Mesodermal cell (in vitro differentiated cells): ENCODE results near the gene APOBEC4.
A peak's percentile ranks its signal among the peaks of the same experiment; 100 is the strongest.

Source experiments
- H3K27ac ChIP-seq: 2 replicates; pipeline ENCODE4 v1.7.0; 2013; ENCODE audit warnings: mild to moderate bottlenecking, low read depth, low read length, moderate library complexity; ENCODE audit not compliant: severe bottlenecking
- H3K36me3 ChIP-seq: 2 replicates; pipeline ENCODE4 v1.7.1; 2013; ENCODE audit warnings: mild to moderate bottlenecking, low read length, moderate library complexity; ENCODE audit not compliant: control insufficient read depth, insufficient read depth
- H3K4me1 ChIP-seq: one replicate; pipeline ENCODE4 v1.7.1; 2013; ENCODE audit warnings: mild to moderate bottlenecking, low read length; ENCODE audit not compliant: insufficient read depth, control insufficient read depth, poor library complexity, severe bottlenecking
- H3K4me3 ChIP-seq: 2 replicates; pipeline ENCODE4 v1.7.0; 2013; ENCODE audit warnings: low read length, control low read depth, mild to moderate bottlenecking; ENCODE audit not compliant: insufficient read depth, poor library complexity, severe bottlenecking; ENCODE audit errors: extremely low read depth
- H3K9me3 ChIP-seq: 2 replicates; pipeline ENCODE4 v1.7.1; 2013; ENCODE audit warnings: mild to moderate bottlenecking, low read length, moderate library complexity; ENCODE audit not compliant: control insufficient read depth
- WGBS, 2 experiments: methylation state at CpG; one replicate each; pipeline ENCODE4 v1.1.5; 2013; ENCODE audit warnings: missing lambda C conversion rate in 2 of 2; ENCODE audit not compliant: insufficient coverage in 2 of 2; 5-methylcytosine and 5-hydroxymethylcytosine counted together

Gene APOBEC4

GRCh38 chr1:183646776-183647175, 6.3 kb downstream of the APOBEC4 start:
- no peaks in the 10 kb centered on the region for H3K36me3 ChIP-seq
- no peaks in the 10 kb centered on the region for H3K9me3 ChIP-seq
- H3K4me1 ChIP-seq: no peaks in the 10 kb centered on the region
- H3K27ac ChIP-seq: no peak overlapping the region
- no peak overlapping the region for H3K4me3 ChIP-seq

- Histone ChIP-seq H3K4me1 (no peaks in the 10 kb centered on the region), H3K27ac (no peak overlapping the region), H3K36me3 (no peaks in the 10 kb centered on the region), H3K4me3 (no peak overlapping the region), H3K9me3 (no peaks in the 10 kb centered on the region)
- WGBS, 2 experiments: 90 to 92% methylated on average over 5 of the region's 5 CpGs
These were observed 7.6 kb downstream of the APOBEC4 start for GRCh38 chr1:183645531-183645930.

DNA sequence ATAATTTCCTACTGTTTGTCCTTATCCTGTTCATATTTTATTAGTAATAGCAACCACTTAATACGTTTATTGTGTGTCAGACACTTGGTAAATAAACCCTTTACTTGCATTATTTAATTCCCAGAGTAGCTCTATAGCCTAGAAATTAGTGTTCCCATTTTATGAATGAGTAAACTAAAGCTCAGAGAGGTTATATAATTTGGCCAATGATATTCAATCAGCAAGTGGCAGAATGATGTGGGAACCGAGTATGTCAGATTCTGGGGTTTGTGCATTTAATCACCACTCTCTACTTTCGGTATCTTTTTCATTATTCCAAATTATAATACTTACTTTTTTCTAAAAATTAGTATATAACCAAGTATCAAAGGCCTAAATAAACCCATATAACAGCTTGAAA, 10.9 kb downstream of the APOBEC4 start:
- H3K4me1 ChIP-seq: peaks cover 2% of the 10 kb centered on the region
- 57% methylated on average over 1 of the region's 3 CpGs; no CpG with 5 or more reads in 1 of the 2 experiments for WGBS, 2 experiments
- H3K4me3 ChIP-seq: no peak overlapping the region
- no peak overlapping the region for H3K27ac ChIP-seq
- H3K36me3 ChIP-seq: no peaks in the 10 kb centered on the region
- H3K9me3 ChIP-seq: no peaks in the 10 kb centered on the region

DNA sequence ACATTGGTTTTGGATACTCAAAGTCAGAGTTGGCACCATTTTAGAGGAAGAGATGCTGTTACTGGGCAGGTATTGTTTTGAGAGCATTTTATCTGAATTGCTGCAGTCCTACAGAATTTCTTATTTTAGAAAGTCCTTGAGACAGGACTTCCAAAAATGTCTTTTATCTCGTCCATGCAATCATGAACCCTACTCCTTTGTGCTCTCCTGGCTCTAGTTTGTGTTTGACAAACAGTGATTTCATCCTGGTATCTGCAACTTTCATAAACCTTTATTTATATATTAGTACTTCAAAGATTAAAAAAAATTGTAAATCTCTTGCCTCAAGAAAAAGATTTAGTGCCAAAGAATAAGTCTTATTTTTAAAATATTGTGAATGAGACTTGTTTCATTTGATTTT, 12.9 kb downstream of the APOBEC4 start:
- H3K27ac ChIP-seq: no peak overlapping the region
- 57 to 88% methylated on average over 1 of the region's 1 CpG for WGBS, 2 experiments
- no peaks in the 10 kb centered on the region for H3K36me3 ChIP-seq
- peaks cover 4% of the 10 kb centered on the region for H3K4me1 ChIP-seq
- no peaks in the 10 kb centered on the region for H3K9me3 ChIP-seq
- no peak overlapping the region for H3K4me3 ChIP-seq

DNA sequence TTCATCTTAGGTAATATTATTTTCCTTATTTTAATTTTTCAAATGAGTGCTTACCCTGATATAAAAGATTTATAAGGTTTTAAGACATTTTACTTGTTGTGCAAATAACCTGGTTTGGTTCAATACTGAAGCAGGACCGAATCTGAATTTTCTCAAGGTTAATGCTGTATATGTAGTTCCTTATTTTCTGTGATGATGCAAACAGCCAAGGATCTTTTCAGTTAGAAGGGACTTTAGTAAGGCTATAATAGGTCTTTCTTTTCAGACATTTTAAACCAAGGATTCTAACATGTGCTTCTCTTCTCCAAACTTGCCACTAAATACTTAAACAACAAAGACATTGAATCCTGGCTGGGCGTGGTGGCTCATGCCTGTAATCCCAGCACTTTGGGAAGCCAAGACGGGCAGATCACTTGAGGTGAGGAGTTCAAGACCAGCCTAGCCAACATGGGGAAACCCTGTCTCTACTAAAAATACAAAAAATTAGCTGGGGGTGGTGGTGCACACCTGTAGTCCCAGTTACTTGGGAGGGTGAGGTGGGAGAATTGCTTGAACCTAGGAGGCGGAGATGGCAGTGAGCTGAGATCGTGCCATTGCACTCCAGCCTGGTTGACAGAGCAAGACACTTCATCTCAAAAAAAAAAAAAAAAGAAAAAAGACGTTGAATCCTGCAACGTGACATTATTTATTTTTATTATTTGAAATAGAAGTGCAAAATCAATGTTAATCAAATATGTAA, 14.3 kb downstream of the APOBEC4 start:
- Histone ChIP-seq H3K4me1 (peaks cover 4% of the 10 kb centered on the region), H3K4me3 (no peak overlapping the region), H3K9me3 (no peaks in the 10 kb centered on the region), H3K36me3 (no peaks in the 10 kb centered on the region), H3K27ac (no peak overlapping the region)
- 71 to 98% methylated on average over 1 to 3 of the region's 7 CpGs for WGBS, 2 experiments

- 74 to 85% methylated on average over 2 to 3 of the region's 5 CpGs for WGBS, 2 experiments
- H3K36me3 ChIP-seq: peaks cover 12% of the 10 kb centered on the region
- no peaks in the 10 kb centered on the region for H3K9me3 ChIP-seq
- peak overlapping the region; percentile 79 for H3K4me3 ChIP-seq
- H3K27ac ChIP-seq: no peak overlapping the region
- peaks cover 15% of the 10 kb centered on the region for H3K4me1 ChIP-seq
These were observed 16.3 kb downstream of the APOBEC4 start for GRCh38 chr1:183636783-183637182.

DNA sequence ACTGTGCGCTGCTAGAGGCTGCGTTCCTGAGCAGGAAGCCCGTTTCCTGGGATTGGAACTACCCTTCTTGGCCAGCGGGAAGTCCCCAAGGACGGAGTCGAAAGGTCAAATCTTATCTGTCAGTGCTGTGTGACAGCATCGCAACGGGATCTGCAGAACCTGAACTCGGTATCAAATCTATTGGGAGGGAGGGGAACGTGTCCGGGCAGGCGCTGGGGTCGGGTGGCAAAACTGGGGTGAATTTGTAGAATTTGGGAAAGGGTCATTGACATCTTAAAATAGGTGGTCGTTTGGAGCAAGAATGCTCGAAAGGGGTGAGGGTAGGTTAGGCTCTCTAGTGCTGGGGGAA, 16.8 kb downstream of the APOBEC4 start:
- no peak overlapping the region for H3K27ac ChIP-seq
- H3K4me3 ChIP-seq: peak overlapping the region; percentile 79
- H3K9me3 ChIP-seq: no peaks in the 10 kb centered on the region
- 5 to 11% methylated on average over 11 to 15 of the region's 15 CpGs for WGBS, 2 experiments
- peaks cover 15% of the 10 kb centered on the region for H3K36me3 ChIP-seq
- peaks cover 15% of the 10 kb centered on the region for H3K4me1 ChIP-seq

GRCh38 chr1:183635606-183636333, 17.3 kb downstream of the APOBEC4 start, which contains the start of gene ARPC5:
Gene ARPC5, minus strand, starts transcription at chr1:183635783. Its CDS starts 124 bp downstream, at chr1:183635659.
- WGBS, 2 experiments: 0% methylated on average over 47 to 58 of the region's 65 CpGs
- Histone ChIP-seq H3K27ac (peak within 1 kb of the TSS; percentile 54), H3K4me1 (peaks cover 15% of the 10 kb centered on the region), H3K36me3 (peaks cover 20% of the 10 kb centered on the region), H3K4me3 (peak within 1 kb of the TSS; percentile 79), H3K9me3 (no peaks in the 10 kb centered on the region)

DNA sequence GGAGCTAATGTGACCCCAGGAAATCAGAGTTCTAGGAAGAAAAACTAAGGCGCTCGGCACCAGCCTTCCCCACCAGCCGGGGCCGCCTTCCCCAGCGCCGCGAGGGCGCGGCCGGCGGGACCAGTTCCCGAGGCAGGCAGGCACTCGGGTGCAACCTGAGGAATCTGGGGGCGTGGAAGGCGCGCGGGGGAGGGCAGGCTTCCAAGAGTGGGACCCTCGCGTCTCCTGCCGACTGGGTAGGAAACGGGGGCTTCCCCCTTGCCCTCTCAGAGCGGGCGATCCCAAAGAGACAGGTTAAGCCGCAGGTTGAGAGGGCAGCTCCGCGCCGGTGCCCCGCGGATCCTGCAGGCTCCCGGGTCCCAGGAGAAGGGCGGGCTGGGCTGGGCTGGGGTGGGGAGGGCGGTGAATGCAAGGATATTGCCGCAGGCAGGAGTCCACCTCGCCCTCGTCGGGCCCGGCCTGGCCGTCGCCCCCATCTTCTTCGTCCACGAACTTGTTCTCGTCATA, 18.0 kb downstream of the APOBEC4 start:
- H3K27ac ChIP-seq: peak overlapping the region; percentile 54
- no peaks in the 10 kb centered on the region for H3K9me3 ChIP-seq
- WGBS, 2 experiments: 0% methylated on average over 30 to 33 of the region's 42 CpGs
- peaks cover 25% of the 10 kb centered on the region for H3K36me3 ChIP-seq
- H3K4me3 ChIP-seq: peak overlapping the region; percentile 79
- peaks cover 15% of the 10 kb centered on the region for H3K4me1 ChIP-seq

GRCh38 chr1:183634429-183635065, 18.6 kb downstream of the APOBEC4 start:
- H3K4me1 ChIP-seq: peaks cover 15% of the 10 kb centered on the region
- 0% methylated on average over 4 of the region's 10 CpGs; no CpG with 5 or more reads in 1 of the 2 experiments for WGBS, 2 experiments
- no peaks in the 10 kb centered on the region for H3K9me3 ChIP-seq
- peaks cover 29% of the 10 kb centered on the region for H3K36me3 ChIP-seq
- H3K27ac ChIP-seq: peak overlapping the region; percentile 54
- peak overlapping the region; percentile 79 for H3K4me3 ChIP-seq
